ENCODE measurements around the gene TBC1D9B. TPM values are rescaled to one million over a fixed set of nuclear protein-coding genes. Genes with fewer than 3 reads are reported as not detected.

The TBC1D9B gene
- total RNA-seq, 4 donors from 2014 or later, result 58.8 to 2,513 (median 108) TPM

DNA sequence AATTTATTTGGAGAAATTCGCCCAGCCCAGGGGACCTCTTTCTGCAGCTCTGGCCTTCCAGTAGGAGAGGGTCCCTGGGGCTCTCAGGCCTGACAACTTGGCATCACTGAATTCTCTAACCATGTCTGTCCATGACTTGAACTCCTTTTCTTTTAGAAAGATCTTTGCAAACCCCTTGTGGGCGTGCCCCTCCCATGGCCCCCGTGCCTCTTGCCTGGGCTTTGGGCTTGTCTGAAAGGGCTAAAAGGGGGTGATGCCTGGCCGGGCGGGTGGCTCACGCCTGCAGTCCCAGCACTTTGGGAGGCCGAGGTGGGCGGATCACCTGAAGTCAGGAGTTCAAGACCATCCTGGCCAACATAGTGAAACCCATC, 90.2 kb downstream of the TBC1D9B start:
- TF ChIP-seq, protein P1, sequence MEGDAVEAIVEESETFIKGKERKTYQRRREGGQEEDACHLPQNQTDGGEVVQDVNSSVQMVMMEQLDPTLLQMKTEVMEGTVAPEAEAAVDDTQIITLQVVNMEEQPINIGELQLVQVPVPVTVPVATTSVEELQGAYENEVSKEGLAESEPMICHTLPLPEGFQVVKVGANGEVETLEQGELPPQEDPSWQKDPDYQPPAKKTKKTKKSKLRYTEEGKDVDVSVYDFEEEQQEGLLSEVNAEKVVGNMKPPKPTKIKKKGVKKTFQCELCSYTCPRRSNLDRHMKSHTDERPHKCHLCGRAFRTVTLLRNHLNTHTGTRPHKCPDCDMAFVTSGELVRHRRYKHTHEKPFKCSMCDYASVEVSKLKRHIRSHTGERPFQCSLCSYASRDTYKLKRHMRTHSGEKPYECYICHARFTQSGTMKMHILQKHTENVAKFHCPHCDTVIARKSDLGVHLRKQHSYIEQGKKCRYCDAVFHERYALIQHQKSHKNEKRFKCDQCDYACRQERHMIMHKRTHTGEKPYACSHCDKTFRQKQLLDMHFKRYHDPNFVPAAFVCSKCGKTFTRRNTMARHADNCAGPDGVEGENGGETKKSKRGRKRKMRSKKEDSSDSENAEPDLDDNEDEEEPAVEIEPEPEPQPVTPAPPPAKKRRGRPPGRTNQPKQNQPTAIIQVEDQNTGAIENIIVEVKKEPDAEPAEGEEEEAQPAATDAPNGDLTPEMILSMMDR (IDR thresholded peaks at IDR 0.05), result no peak
- TF ChIP-seq POLR2A (IDR thresholded peaks at IDR 0.05), result no peak
- Histone ChIP-seq H3K9me3 (no peaks in the 10 kb centered on the region), H3K4me3 (peak overlapping the region; percentile 34 to 44), H3K27me3 (no peaks in the 10 kb centered on the region), H3K36me3 (no peaks in the 10 kb centered on the region), H3K4me1 (peaks cover 0 to 7% of the 10 kb centered on the region in 2 donors), H3K27ac (peak overlapping the region; percentile 98 to 99)
- intact Hi-C loops (cut with DNase I; ENCODE audit: low total_unique reads), result no loop called here
- peak in 1 of 2 donors; percentile 49 for DNase-seq

DNA sequence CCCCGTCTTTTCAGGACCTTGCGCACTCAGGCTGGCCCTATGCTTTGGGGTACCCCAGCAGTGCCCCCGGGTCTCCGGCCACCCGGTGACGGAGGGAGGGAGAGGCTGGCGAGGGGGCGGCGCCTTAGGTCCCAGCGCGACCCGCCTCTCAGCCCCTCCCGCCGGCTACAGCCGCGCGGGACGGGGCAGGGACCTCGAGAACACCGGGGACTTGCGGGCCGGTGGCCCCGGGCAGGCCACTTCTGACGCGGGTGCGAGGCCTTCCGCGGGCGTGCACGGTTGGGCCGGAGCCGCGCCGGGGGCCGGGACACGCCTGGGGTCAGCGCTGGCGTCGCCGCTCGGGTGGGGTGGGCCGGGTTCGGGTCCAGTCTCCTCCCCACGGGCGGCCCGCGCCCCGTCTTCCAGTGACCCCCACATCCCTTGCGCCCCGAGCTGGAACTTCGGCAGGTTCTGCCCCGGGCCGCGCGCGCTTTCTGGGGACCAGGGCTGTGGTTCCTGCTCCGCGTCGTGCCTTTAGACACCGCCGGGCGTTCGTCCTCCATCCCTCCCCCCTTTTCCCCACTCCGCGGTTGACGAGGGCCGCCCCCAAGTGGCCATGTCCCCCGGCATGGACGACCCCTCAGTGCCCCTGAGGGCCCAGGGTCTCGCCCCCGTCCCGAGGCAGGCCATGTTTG, 90.8 kb downstream of the TBC1D9B start:
- no peaks in the 10 kb centered on the region for H3K9me3 ChIP-seq
- intact Hi-C loops (cut with DNase I; ENCODE audit: low total_unique reads), result no loop called here
- H3K36me3 ChIP-seq, result no peaks in the 10 kb centered on the region
- H3K4me3 ChIP-seq, result peak overlapping the region; percentile 34 to 44
- peak in 1 of 2 donors; percentile 31 for DNase-seq
- H3K27me3 ChIP-seq, result no peaks in the 10 kb centered on the region
- H3K27ac ChIP-seq, result peak overlapping the region; percentile 98 to 99
- peak in 1 of 2 donors; percentile 19 for TF ChIP-seq POLR2A (IDR thresholded peaks at IDR 0.05)
- TF ChIP-seq, protein P1 (IDR thresholded peaks at IDR 0.05), result peak in 2 of 4 experiments; percentile 6 to 14
- peaks cover 0 to 1% of the 10 kb centered on the region in 2 donors for H3K4me1 ChIP-seq

DNA sequence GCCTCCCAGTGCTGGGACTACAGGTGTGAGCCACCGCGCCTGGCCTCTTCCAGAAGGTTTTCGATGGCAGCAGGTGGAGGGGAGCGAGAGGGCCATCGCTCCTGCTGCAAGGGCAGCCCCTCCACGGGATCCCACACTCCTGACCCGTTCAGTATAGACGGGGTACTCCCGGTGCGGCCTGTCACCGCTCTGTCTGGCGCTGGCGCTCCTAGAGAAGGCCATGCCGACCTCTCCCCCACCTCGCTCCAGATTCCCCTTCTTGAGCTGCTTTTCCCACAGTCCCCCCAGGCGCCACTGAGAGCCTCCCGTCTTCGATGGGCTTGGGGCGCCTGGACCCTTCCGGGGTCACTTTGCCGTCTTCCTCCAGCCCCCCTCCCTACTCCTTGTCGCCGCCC, 91.3 kb downstream of the TBC1D9B start:
- H3K4me1 ChIP-seq, result no peaks in the 10 kb centered on the region
- peak overlapping the region; percentile 34 to 44 for H3K4me3 ChIP-seq
- H3K36me3 ChIP-seq, result no peaks in the 10 kb centered on the region
- H3K9me3 ChIP-seq, result no peaks in the 10 kb centered on the region
- intact Hi-C loops (cut with DNase I; ENCODE audit: low total_unique reads), result no loop called here
- peak overlapping the region; percentile 98 to 99 for H3K27ac ChIP-seq
- peak in 1 of 2 donors; percentile 33 for DNase-seq
- H3K27me3 ChIP-seq, result no peaks in the 10 kb centered on the region
- TF ChIP-seq POLR2A (IDR thresholded peaks at IDR 0.05), result no peak
- TF ChIP-seq, protein P1 (IDR thresholded peaks at IDR 0.05), result no peak

DNA sequence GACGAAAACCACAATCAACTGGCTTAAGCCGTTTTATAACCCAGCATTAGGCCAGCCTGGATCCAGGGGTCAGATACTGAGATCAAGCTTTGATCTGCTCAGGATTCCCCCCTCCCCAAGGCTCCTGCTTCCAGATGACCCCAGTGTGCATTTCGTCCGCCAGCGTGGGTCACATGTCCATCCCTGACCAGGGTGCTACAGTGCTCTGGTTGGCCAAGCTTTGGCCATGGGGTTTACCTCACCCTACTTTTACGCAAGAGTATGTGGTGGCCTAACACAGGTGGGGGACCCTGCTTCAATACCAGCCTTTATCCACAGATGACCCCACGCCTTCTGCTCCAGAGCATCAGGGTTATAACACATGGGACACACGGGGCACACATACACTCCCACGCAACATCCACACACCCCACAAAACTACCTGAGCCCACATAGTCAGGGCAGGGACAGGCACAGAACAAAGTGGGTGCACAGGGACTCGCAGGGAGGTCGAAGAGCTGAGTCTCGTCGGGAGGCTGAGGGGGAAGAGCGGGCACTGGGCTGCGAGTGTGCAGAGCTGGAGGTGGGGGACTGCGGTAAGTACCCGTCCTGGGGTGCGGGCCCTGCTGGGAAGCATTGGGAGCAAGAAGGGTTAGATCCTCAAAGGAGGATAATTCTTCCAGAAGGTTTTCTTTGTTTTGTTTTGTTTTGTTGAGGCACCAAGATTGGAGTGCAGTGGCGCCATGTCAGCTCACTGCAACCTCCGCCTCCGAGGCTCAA, 92.0 kb downstream of the TBC1D9B start:
- no peak for TF ChIP-seq POLR2A (IDR thresholded peaks at IDR 0.05)
- TF ChIP-seq, protein P1 (IDR thresholded peaks at IDR 0.05), result no peak
- Histone ChIP-seq H3K36me3 (no peaks in the 10 kb centered on the region), H3K4me3 (no peak overlapping the region), H3K4me1 (no peaks in the 10 kb centered on the region), H3K27ac (no peak overlapping the region), H3K27me3 (no peaks in the 10 kb centered on the region), H3K9me3 (no peaks in the 10 kb centered on the region)
- no peak for DNase-seq
- intact Hi-C loops (cut with DNase I; ENCODE audit: low total_unique reads), result no loop called here

DNA sequence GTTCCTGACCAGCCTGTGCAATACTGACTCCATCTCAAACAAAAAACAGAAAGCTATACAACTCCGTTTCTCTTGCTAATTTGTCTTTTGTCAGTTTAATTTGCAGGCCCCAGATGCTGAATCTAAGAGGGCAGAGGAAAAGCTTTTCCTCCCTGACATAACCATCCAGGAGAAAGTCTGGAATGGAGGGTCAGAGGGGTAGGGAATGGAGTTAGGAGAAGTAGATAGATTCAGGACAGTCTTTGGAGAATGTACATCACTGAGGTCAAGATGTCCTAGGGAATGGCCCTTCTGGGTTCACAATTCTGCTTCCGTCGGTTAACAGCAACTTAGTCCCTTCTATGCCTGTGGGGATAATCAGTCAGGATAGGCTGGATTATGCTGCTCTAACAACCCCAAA, 93.6 kb downstream of the TBC1D9B start:
- Histone ChIP-seq H3K4me1 (no peaks in the 10 kb centered on the region), H3K36me3 (no peaks in the 10 kb centered on the region), H3K4me3 (no peak overlapping the region), H3K27ac (no peak overlapping the region), H3K9me3 (no peaks in the 10 kb centered on the region), H3K27me3 (no peaks in the 10 kb centered on the region)
- DNase-seq, result no peak
- TF ChIP-seq, protein P1 (IDR thresholded peaks at IDR 0.05), result no peak
- TF ChIP-seq POLR2A (IDR thresholded peaks at IDR 0.05), result no peak
- intact Hi-C loops (cut with DNase I; ENCODE audit: low total_unique reads), result no loop called here

Measured in uterus (tissue), 4 donors.